Neutrophil (primary cell): ENCODE measurements around the gene HLA-A.
"Not testable (repeated sequence)": the region's sequence is repeated elsewhere in the genome, so short reads cannot be mapped to it uniquely, and the experiment has no call there.

Experiments
- H3K27ac ChIP-seq: fragments of 200-600 bp; sonication (generic); 2 replicates; pipeline ENCODE4 v1.5.1; 2016; ENCODE audit warnings: mild to moderate bottlenecking, moderate library complexity
- H3K27me3 ChIP-seq: fragments of 200-600 bp; sonication (generic); 2 replicates; pipeline ENCODE4 v1.6.0; 2016; ENCODE audit warnings: mild to moderate bottlenecking
- H3K36me3 ChIP-seq: fragments of 200-600 bp; sonication (generic); 2 replicates; pipeline ENCODE4 v1.5.1; 2017
- H3K4me1 ChIP-seq, 2 experiments: fragments of 200-600 bp in 1 of 2; sonication (generic) in 1 of 2; 1 replicate in 1 of 2; 2 replicates in 1 of 2; pipeline versions ENCODE4 v1.5.1 to v1.6.1; 2013 to 2016; ENCODE audit warnings: low read depth in 1 of 2, low read length in 1 of 2, mild to moderate bottlenecking in 1 of 2, moderate library complexity in 1 of 2; ENCODE audit not compliant: control insufficient read depth in 1 of 2, insufficient read depth in 1 of 2
- H3K4me3 ChIP-seq, 2 experiments: fragments of 200-600 bp in 1 of 2; sonication (generic) in 1 of 2; 1 replicate in 1 of 2; 2 replicates in 1 of 2; pipeline ENCODE4 v1.5.1; 2013 to 2016; ENCODE audit warnings: low read depth in 1 of 2, low read length in 1 of 2, mild to moderate bottlenecking in 1 of 2, moderate library complexity in 1 of 2
- H3K9me3 ChIP-seq: fragments of 200-600 bp; sonication (generic); 2 replicates; pipeline ENCODE4 v1.5.1; 2016
- TF ChIP-seq, protein P1 (sequence below): fragments of 200-600 bp; sonication (generic); IDR thresholded peaks from 2 replicates; pipeline ENCODE4 v1.5.1; 2016; ENCODE audit warnings: antibody characterized with exemption

HLA-A gene

DNA sequence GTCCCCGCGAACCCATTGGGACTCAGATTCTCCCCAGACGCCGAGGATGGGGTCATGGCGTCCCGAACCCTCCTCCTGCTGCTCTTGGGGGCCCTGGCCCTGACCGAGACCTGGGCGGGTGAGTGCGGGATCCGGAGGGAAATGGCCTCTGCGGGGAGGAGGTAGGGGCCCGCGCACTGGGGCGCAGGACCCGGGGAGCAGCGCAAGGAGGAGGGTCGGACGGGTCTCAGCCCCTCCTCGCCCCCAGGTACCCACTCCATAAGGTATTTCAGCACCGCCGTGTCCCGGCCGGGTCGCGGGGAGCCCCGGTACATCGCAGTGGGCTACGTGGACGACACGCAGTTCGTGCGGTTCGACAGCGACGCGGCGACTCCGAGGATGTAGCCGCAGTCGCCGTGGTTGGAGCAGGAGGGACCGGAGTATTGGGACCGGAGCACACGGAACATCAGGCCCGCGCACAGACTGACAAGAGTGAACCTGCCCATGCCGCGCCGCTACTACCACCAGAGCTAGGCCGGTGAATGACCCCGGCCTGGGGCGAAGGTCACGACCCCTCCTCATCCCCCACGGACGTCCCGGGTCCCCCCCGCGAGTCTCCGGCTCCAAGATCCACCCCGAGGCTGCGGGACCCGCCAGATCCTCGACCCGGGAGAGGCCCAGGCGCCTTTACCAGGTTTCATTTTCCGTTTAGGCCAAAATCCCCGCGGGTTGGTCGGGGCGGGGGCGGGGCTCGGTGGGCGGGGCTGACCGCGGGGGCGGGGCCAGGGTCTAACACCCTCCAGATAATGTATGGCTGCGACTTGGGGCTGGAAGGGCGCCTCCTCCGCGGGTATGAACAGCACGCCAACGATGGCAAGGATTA is 15.7 kb upstream of the HLA-A start:
- peak overlapping the region; percentile 74 to 89 for H3K4me3 ChIP-seq
- peaks cover 11% of the 10 kb centered on the region in 2 experiments for H3K4me1 ChIP-seq
- no peaks in the 10 kb centered on the region for H3K9me3 ChIP-seq
- TF ChIP-seq, protein P1, sequence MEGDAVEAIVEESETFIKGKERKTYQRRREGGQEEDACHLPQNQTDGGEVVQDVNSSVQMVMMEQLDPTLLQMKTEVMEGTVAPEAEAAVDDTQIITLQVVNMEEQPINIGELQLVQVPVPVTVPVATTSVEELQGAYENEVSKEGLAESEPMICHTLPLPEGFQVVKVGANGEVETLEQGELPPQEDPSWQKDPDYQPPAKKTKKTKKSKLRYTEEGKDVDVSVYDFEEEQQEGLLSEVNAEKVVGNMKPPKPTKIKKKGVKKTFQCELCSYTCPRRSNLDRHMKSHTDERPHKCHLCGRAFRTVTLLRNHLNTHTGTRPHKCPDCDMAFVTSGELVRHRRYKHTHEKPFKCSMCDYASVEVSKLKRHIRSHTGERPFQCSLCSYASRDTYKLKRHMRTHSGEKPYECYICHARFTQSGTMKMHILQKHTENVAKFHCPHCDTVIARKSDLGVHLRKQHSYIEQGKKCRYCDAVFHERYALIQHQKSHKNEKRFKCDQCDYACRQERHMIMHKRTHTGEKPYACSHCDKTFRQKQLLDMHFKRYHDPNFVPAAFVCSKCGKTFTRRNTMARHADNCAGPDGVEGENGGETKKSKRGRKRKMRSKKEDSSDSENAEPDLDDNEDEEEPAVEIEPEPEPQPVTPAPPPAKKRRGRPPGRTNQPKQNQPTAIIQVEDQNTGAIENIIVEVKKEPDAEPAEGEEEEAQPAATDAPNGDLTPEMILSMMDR = peak; percentile 15
- no peaks in the 10 kb centered on the region for H3K27me3 ChIP-seq
- H3K27ac ChIP-seq = peak overlapping the region; percentile 85
- no peaks in the 10 kb centered on the region for H3K36me3 ChIP-seq

DNA sequence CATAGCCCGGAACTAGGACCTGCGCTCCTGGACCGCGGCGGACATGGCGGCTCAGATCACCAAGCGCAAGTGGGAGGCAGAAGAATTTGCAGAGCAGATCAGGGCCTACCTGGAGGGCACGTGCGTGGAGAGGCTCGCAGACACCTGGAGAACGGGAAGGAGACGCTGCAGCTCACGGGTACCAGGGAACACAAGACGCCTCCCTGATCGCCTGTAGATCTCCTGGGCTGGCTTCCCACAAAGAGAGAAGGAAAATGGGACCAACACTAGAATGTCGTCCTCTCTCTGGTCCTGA is 15.1 kb upstream of the HLA-A start:
- H3K4me3 ChIP-seq = peak overlapping the region; percentile 74 to 89
- H3K36me3 ChIP-seq = no peaks in the 10 kb centered on the region
- H3K27me3 ChIP-seq = no peaks in the 10 kb centered on the region
- H3K4me1 ChIP-seq = peaks cover 11% of the 10 kb centered on the region in 2 experiments
- TF ChIP-seq, protein P1 = no peak
- no peaks in the 10 kb centered on the region for H3K9me3 ChIP-seq
- H3K27ac ChIP-seq = peak overlapping the region; percentile 85

DNA sequence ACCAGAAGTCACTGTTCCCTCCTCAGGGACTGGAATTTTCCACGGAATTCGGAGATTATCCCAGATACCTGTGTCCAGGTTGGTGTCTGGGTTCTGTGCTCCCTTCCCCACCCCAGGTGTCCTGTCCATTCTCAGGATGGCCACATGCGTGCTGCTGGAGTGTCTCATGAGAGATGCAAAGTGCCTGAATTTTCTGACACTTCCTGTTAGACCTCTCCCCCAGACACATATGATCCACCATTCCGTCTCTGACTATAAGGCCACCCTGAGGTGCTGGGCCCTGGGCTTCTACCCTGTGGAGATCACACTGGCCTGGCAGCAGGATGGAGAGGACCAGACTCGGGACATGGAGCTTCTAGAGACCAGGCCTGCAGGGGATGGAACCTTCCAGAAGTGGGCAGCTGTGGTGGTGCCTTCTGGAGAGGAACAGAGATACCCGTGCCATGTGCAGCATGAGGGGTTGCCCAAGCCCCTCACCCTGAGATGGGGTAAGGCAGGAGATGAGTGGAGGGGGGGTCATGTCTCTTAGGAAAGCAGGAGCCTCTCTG is 14.4 kb upstream of the HLA-A start:
- Histone ChIP-seq H3K9me3 (no peaks in the 10 kb centered on the region), H3K36me3 (no peaks in the 10 kb centered on the region), H3K27ac (no peak overlapping the region), H3K27me3 (no peaks in the 10 kb centered on the region), H3K4me3 (no peak overlapping the region), H3K4me1 (peaks cover 11% of the 10 kb centered on the region in 2 experiments)
- TF ChIP-seq, protein P1 = no peak

DNA sequence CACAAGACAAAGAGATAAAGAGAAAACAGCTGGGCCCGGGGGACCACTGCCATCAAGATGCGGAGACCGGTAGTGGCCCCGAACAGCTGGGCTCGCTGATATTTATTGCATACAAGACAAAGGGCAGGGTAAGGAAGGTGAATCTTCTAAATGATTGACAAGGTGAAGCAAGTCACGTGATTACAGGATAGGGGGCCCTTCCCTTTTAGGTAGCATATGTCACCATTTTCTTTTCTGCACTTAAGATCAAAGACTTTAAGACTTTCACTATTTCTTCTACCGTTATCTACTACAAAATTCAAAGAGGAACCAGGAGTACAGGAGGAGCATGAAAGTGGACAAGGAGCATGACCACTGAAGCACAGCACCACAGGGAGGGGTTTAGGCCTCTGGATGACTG is 12.3 kb upstream of the HLA-A start:
- not testable (repeated sequence) for H3K4me3 ChIP-seq, H3K27ac ChIP-seq, H3K36me3 ChIP-seq, H3K9me3 ChIP-seq, H3K27me3 ChIP-seq
- H3K4me1 ChIP-seq = peaks cover 11% of the 10 kb centered on the region in 2 experiments

DNA sequence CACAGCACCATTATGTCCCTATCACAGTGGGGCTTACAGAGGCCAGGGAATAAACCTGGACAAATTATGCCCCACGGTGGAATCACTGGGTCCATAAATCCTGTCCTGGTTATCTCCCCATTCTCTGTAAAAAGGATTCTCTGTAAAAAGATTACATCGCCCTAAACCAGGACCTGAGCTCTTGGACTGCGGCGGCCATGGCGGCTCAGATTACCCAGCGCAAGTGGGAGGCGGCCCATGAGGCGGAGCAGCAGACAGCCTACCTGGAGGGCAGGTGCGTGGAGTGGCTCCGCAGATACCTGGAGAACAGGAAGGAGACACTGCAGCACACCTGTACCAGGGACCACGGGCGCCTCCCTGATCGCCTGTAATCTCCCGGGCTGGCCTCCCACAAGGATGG is 8.4 kb upstream of the HLA-A start:
- Histone ChIP-seq H3K9me3 (no peaks in the 10 kb centered on the region), H3K27me3 (no peaks in the 10 kb centered on the region), H3K27ac (no peak overlapping the region), H3K4me3 (no peak overlapping the region), H3K4me1 (no peaks in the 10 kb centered on the region), H3K36me3 (no peaks in the 10 kb centered on the region)
- TF ChIP-seq, protein P1 = no peak

DNA sequence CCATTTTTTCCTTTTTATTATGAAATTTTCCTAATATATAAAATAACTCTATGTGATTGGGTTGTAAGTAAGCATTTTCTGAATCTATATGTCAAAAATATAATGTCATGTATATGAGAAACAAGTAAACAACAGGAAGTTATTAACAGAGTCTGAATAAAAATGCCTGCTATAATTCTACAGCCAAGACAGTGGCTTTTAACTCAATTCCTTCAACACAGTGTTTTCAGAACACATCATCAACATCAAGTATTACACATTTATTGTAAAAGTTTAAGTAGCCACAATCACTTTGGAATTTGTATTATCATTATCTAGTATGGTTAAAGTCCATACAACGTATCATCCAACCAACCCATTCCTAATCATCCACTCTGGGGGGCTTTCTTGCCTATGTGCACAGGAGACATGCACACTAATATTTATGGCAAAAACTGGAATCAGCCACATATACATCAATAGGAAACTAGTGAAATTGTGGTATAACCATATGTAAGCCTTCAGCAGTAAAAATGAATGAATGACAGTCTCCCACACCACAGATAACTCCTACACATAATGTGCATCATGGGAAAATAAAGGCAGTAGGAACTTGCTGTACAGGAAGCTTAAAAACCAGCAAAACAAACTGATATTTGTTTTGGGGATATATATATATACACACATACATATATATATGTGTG is 6.9 kb upstream of the HLA-A start:
- Histone ChIP-seq H3K4me1 (no peaks in the 10 kb centered on the region), H3K9me3 (no peaks in the 10 kb centered on the region), H3K27me3 (no peaks in the 10 kb centered on the region), H3K27ac (no peak overlapping the region), H3K4me3 (no peak overlapping the region), H3K36me3 (no peaks in the 10 kb centered on the region)
- TF ChIP-seq, protein P1 = no peak
